Neutrophil (primary cell): ENCODE results near the gene TALDO1.

Experiments
- H3K27ac ChIP-seq: fragments of 200-600 bp; sonication (generic); 2 replicates; pipeline ENCODE4 v1.5.1; 2016; ENCODE audit warnings: mild to moderate bottlenecking, moderate library complexity
- H3K27me3 ChIP-seq: fragments of 200-600 bp; sonication (generic); 2 replicates; pipeline ENCODE4 v1.6.0; 2016; ENCODE audit warnings: mild to moderate bottlenecking
- H3K36me3 ChIP-seq: fragments of 200-600 bp; sonication (generic); 2 replicates; pipeline ENCODE4 v1.5.1; 2017
- H3K4me1 ChIP-seq, 2 experiments: fragments of 200-600 bp in 1 of 2; sonication (generic) in 1 of 2; 1 replicate in 1 of 2; 2 replicates in 1 of 2; pipeline versions ENCODE4 v1.5.1 to v1.6.1; 2013 to 2016; ENCODE audit warnings: low read depth in 1 of 2, low read length in 1 of 2, mild to moderate bottlenecking in 1 of 2, moderate library complexity in 1 of 2; ENCODE audit not compliant: control insufficient read depth in 1 of 2, insufficient read depth in 1 of 2
- H3K4me3 ChIP-seq, 2 experiments: fragments of 200-600 bp in 1 of 2; sonication (generic) in 1 of 2; 1 replicate in 1 of 2; 2 replicates in 1 of 2; pipeline ENCODE4 v1.5.1; 2013 to 2016; ENCODE audit warnings: low read depth in 1 of 2, low read length in 1 of 2, mild to moderate bottlenecking in 1 of 2, moderate library complexity in 1 of 2
- H3K9me3 ChIP-seq: fragments of 200-600 bp; sonication (generic); 2 replicates; pipeline ENCODE4 v1.5.1; 2016
- TF ChIP-seq, protein P1 (sequence below): fragments of 200-600 bp; sonication (generic); IDR thresholded peaks from 2 replicates; pipeline ENCODE4 v1.5.1; 2016; ENCODE audit warnings: antibody characterized with exemption

Gene TALDO1

DNA sequence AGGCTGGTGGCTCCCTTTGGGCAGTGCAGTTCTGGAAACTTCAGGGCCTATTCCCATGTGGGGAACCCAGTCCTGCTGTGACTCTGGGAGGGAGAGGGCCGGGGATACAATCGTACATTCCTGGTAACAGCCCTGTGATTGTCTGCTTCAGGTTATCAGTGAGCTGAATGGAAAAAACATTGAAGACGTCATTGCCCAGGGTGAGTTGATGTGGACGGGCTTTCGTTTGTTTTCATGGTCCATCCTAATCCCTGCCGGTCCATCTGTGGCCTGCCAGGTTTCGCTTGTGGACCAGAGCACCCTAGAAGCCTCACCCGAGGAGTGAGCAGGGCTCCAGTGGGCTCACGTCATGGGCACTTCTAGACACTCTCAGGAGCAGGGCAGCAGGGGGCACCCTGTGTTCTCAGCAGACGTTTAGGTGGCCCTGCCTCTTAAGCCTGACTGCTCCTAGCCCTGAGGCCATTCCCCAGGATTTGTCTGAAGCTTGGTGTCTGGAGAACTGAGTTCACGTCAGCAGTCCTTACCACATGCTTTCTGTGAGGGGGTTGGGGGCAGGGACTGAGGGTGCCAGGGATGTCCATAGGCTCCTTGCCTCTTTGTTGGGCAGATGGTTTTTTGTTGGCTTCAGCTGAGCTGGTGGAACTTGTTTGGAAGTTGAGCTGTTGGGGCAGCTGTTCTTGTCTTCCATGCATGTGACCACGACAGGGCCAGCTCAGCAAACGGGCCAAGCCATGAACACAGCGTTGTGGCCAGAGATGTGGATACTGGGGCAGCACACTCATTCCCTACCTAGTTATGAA lies 64.4 kb downstream of the TALDO1 start:
- TF ChIP-seq, protein P1, sequence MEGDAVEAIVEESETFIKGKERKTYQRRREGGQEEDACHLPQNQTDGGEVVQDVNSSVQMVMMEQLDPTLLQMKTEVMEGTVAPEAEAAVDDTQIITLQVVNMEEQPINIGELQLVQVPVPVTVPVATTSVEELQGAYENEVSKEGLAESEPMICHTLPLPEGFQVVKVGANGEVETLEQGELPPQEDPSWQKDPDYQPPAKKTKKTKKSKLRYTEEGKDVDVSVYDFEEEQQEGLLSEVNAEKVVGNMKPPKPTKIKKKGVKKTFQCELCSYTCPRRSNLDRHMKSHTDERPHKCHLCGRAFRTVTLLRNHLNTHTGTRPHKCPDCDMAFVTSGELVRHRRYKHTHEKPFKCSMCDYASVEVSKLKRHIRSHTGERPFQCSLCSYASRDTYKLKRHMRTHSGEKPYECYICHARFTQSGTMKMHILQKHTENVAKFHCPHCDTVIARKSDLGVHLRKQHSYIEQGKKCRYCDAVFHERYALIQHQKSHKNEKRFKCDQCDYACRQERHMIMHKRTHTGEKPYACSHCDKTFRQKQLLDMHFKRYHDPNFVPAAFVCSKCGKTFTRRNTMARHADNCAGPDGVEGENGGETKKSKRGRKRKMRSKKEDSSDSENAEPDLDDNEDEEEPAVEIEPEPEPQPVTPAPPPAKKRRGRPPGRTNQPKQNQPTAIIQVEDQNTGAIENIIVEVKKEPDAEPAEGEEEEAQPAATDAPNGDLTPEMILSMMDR, result no peak
- Histone ChIP-seq H3K4me1 (peaks cover 27 to 31% of the 10 kb centered on the region in 2 experiments), H3K27me3 (no peaks in the 10 kb centered on the region), H3K4me3 (no peak overlapping the region), H3K36me3 (peaks cover 19% of the 10 kb centered on the region), H3K27ac (no peak overlapping the region), H3K9me3 (no peaks in the 10 kb centered on the region)

DNA sequence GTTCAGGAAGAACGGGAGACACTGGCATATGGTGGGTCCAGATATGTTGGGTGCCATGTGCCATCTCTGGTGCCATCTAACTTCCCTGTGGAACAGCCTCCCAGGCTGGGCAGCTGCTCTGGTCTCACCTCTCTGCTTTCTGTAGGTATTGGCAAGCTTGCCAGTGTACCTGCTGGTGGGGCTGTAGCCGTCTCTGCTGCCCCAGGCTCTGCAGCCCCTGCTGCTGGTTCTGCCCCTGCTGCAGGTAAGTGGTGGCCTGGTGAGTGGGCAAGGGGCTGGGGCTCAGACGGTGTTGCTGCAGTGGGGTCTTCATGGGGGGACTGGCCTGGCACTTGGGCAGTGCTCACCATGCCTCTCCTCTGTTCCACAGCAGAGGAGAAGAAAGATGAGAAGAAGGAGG lies 65.1 kb downstream of the TALDO1 start:
- Histone ChIP-seq H3K9me3 (no peaks in the 10 kb centered on the region), H3K27me3 (no peaks in the 10 kb centered on the region), H3K27ac (no peak overlapping the region), H3K36me3 (peaks cover 19% of the 10 kb centered on the region), H3K4me1 (peaks cover 27 to 31% of the 10 kb centered on the region in 2 experiments), H3K4me3 (no peak overlapping the region)
- TF ChIP-seq, protein P1, result no peak

DNA sequence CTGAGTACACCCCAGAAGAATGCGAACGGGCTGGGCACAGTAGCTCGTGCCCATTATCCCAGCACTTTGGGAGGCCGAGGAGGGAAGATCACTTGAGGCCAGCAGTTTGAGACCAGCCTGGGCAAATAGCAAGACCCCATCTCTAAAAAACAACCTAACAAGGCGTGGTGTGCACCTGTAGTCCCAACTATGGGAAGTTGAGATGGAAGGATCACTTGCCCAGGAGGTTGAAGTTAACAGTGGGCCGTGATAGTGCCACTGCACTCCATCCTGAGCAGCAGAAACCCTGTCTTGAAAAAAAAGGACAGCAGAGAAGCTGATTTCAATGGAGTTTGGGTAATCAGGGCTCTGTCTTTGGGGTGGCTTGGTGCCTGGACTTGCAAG lies 65.8 kb downstream of the TALDO1 start:
- H3K9me3 ChIP-seq, result no peaks in the 10 kb centered on the region
- H3K27ac ChIP-seq, result no peak overlapping the region
- TF ChIP-seq, protein P1, result no peak
- no peaks in the 10 kb centered on the region for H3K27me3 ChIP-seq
- H3K36me3 ChIP-seq, result peaks cover 19% of the 10 kb centered on the region
- peaks cover 28 to 31% of the 10 kb centered on the region in 2 experiments for H3K4me1 ChIP-seq
- H3K4me3 ChIP-seq, result no peak overlapping the region

DNA sequence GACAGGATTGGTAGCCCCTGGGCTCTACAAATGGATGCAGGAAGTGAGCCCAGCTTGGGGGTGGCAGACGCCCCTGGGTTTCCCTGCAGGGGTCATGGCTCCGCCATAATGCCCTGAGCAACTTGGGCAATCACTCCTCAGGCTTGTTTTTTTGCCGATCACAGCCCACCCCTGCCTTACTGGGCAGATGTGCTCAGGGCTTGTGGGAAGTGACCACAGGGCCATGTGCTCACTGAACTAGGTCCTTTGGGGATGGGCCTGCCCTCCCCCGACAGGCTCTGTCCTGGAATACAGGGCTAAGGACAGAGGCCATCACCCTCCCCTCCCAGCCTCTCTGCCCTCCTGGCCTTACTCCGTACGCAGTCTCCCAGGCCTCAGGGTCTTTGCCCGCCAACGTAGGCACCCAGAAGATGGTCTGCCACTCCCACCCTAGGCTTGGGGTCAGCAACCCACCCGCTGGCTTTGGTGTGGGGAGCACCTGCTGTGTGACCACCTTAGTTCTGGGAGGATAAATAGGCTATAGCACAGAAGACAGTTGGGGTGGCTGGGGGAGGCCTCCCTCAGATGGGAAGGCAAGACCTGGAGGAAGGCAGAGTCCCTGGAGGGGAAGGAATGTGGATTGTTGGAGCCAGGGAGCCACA lies 66.3 kb downstream of the TALDO1 start:
- Histone ChIP-seq H3K4me1 (peaks cover 30% of the 10 kb centered on the region in 2 experiments), H3K9me3 (no peaks in the 10 kb centered on the region), H3K27ac (no peak overlapping the region), H3K36me3 (peaks cover 19% of the 10 kb centered on the region), H3K27me3 (no peaks in the 10 kb centered on the region), H3K4me3 (no peak overlapping the region)
- TF ChIP-seq, protein P1, result no peak
